ENCODE measurements around the gene CPT1A.

Gene CPT1A

GRCh38 chr11:68707527-68707926 is 134.2 kb downstream of the CPT1A start:
- no peak for DNase-seq (ENCODE audit: low spot score)

- no peak for DNase-seq (ENCODE audit: low spot score)
Observed at GRCh38 chr11:68704887-68705286, 136.8 kb downstream of the CPT1A start.

Measured in cerebellar cortex (tissue), 1 donor.